HFF-Myc (cell line): ENCODE results near the gene SLC25A29.

Source experiments
- DNase-seq: peaks from one replicate; pipeline ENCODE4 v3.0.0-alpha.2; 2011; ENCODE audit warnings: low read depth; ENCODE audit errors: extremely low read depth
- H3K4me3 ChIP-seq: replicated peaks from 2 replicates; pipeline ENCODE4 v1.5.1; 2011; ENCODE audit warnings: low read depth, mild to moderate bottlenecking, control low read depth, low read length
- TF ChIP-seq, protein P1 (sequence below): IDR thresholded peaks from 2 replicates; pipeline ENCODE4 v1.5.1; 2012; ENCODE audit warnings: mild to moderate bottlenecking, low read depth, low read length, control low read depth; ENCODE audit errors: missing control alignments

SLC25A29 gene

DNA sequence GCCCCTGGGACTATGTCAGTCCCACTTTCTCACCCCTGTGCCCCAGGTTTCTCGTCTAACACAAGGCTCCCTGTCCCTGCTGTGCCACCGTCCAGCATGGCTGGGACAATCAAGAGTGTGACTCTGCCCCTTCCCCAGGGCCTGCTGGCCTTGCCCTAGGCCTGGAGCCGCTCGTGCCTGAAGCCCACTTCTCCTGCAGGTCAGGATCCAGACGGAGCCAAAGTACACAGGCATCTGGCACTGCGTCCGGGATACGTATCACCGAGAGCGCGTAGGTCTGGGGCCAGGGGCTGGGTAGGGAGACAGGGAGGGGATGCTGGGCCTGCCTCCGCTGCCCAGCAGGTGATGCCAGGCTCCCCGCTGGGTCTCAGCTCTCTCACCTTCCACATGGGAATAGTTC lies 19.7 kb upstream of the SLC25A29 start:
- no peak overlapping the region for H3K4me3 ChIP-seq
- TF ChIP-seq, protein P1, sequence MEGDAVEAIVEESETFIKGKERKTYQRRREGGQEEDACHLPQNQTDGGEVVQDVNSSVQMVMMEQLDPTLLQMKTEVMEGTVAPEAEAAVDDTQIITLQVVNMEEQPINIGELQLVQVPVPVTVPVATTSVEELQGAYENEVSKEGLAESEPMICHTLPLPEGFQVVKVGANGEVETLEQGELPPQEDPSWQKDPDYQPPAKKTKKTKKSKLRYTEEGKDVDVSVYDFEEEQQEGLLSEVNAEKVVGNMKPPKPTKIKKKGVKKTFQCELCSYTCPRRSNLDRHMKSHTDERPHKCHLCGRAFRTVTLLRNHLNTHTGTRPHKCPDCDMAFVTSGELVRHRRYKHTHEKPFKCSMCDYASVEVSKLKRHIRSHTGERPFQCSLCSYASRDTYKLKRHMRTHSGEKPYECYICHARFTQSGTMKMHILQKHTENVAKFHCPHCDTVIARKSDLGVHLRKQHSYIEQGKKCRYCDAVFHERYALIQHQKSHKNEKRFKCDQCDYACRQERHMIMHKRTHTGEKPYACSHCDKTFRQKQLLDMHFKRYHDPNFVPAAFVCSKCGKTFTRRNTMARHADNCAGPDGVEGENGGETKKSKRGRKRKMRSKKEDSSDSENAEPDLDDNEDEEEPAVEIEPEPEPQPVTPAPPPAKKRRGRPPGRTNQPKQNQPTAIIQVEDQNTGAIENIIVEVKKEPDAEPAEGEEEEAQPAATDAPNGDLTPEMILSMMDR = no peak
- DNase-seq = no peak

DNA sequence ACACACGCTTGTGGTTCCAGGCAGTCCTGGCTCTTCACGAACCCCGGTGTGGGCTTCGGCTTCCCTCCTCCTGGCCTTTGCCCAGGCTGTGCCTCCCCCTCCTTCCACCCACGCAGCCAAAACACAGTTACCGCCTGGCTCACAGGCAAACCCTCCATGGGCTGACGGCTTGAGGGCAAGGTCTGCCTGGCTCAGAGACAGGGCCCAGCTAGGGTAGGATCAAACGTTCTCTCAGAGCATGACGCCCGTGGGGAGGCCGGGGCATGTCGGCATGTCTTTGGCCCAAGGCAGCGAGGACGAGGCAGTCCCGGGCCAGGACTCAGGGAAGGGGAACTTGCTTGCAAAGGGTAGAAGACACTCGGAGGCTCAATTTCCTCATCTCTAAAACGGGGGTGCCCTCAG lies 19.0 kb upstream of the SLC25A29 start:
- DNase-seq = no peak
- H3K4me3 ChIP-seq = no peak overlapping the region
- TF ChIP-seq, protein P1 = no peak

DNA sequence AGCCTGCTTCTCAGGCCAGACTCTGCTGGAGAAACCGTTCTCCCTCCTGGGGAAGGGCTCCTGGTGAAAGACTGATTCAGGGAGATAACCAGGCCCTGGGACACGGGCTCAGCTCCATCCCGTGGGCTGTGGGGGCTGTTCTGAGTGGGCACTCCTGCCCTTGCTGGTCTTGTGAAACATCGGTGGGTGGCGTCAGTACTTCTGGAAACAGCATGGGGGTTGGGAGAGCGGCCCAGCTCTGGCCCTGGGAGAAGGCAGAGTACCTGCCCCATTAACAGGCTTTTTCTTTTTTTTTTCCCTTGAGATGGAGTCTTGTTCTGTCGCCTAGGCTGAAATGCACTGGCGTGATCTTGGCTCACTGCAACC lies 17.7 kb upstream of the SLC25A29 start:
- TF ChIP-seq, protein P1 = no peak
- DNase-seq = no peak
- no peak overlapping the region for H3K4me3 ChIP-seq

DNA sequence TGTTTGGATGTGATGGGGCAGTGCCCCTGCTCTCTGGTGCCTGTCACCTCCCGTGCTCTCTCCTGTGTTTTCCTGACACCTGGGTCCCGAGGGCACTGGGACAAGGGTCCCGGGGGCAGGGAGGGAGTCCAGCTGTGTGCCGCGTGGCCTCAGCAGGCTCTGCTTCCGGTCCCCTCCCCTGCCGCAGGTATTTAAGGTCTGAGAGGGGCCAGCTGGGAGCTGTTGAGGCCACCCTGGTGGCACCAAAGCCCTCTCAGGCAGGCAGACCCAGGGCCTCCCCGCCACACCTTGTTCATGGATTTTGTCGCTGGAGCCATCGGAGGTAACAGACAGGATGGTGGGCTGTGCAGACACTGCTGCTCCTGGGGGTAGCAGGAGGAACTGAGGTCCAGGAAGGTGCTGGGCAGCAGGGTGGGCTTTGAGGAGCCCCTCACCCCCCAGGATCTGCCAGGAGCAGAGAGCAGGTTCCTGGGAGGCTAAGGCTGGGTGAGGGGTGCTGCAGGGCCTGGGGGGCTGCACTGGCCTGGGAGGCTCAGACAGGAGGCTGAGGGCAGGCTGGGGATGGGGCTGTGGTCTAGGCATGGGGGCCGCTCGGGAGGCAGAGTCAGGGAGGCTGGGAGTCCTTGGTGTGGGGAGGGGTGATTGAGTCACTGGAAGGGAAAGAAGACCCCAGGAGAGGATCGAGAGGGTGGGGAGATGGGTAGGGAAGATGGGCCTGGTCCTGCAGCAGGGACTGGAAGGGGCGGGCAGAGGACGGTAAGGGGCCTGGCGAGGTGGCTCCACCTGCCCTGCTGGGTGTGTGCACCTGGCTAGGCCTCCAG lies 17.1 kb upstream of the SLC25A29 start, which contains the start of gene SLC25A47:
SLC25A47 (plus strand) TSS at position 219 of the 821 bp plus-strand sequence; CDS start at position 295, 76 bp downstream.
- H3K4me3 ChIP-seq = no peak within 1 kb of the TSS
- no peak for DNase-seq
- TF ChIP-seq, protein P1 = no peak

DNA sequence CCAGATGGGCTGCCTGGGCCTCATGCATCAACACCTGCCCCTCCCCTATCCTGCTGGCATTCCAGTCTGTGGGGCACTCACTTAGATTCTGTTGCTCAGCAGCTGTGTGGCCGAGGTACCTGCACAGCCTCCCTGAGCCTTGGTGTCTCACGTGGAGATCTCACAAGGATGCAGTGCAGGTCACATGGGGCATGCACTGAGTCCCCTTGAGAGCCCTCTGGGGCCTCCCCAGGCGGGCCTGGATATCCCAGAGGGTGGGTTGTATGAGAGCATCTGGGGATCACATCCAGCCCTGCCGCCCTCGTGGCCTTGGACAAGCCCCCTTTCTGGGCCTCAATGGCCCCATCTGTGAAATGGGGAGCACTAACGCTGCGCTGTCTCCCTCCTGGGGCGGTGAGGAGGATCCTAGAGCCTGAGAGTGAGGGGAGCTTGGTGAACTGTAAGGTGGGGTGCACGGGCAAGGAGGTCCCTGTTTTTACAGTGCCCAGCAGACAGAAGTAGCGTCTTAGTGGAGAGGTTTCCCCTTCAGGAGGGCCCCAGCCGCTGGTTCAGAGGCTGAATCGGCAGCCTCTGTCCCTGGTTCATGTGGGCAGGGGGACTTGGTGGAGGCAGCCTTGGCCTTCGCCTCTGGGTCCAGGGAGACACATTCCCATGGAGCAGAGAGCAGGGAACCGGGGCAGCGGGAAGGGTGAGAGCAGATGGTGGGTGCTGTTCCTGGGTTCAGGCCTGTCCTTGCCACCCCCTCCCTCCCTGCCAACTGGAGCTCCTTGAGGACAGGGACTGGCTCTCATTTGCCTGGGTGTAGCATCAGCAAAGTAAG lies 16.1 kb upstream of the SLC25A29 start:
- no peak for DNase-seq
- TF ChIP-seq, protein P1 = no peak
- no peak overlapping the region for H3K4me3 ChIP-seq

DNA sequence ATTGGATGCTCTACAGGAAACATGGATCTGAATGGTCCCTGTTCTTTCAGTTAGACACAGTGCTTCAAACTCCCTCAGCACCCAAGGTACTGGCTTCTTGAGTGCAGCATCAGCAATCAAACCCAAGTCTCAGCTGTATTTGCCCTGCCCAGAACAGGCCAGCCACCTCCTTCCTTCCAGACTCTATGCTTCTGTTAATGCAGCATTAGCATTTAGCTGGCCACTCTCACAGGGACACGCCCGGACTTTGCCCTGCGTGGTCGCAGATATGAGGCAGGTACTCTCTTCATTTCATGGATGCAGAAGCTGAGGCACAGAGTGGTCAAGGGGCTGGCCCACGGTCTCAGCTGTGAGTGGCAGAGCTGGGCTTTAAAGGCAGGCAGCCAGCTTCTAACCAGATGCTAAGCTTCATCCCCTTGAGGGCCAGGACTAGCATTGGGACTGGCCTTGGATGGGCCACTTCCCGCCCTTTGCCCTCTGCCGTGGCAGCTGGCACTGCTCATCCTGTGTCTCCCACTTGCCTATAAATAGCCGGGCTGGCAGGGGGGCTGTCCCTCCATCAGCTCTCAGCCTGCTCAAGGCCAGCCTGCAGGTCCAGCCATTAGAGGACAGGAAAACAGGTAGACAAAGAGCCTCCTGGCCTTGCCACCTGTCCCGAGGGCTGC lies 15.4 kb upstream of the SLC25A29 start:
- no peak for DNase-seq
- H3K4me3 ChIP-seq = no peak overlapping the region
- TF ChIP-seq, protein P1 = no peak
